HEK293T (cell line): ENCODE results near the gene CYP26C1.

Source experiments
- CTCF ChIA-PET: fragments of 350-600 bp; formaldehyde crosslinking; extraction: SDS; loops from one replicate; lab custom pipeline; 2021; ENCODE audit warnings: antibody characterized with exemption, inconsistent platforms; lab: Yijun Ruan, JAX
- POLR2A ChIA-PET: fragments of 350-600 bp; formaldehyde crosslinking; extraction: SDS; loops from one replicate; lab custom pipeline; 2020; ENCODE audit warnings: antibody characterized with exemption, inconsistent platforms; lab: Yijun Ruan, JAX
- DNase-seq: peaks from one replicate; pipeline ENCODE4 v3.0.0; 2012; ENCODE audit warnings: mixed read lengths; ENCODE audit errors: extremely low spot score
- ARNT ChIP-seq: fragments of 450-650 bp; IDR thresholded peaks from 2 replicates; pipeline ENCODE4 v1.6.1; 2017; ENCODE audit warnings: mild to moderate bottlenecking
- BHLHE40 ChIP-seq: fragments of 450-650 bp; IDR thresholded peaks from 2 replicates; pipeline ENCODE4 v1.6.1; 2016; ENCODE audit warnings: mild to moderate bottlenecking, moderate library complexity, borderline replicate concordance
- CTBP1 ChIP-seq: fragments of 450-650 bp; IDR thresholded peaks from 2 replicates; pipeline ENCODE4 v1.6.1; 2016; ENCODE audit warnings: borderline replicate concordance
- ELF4 ChIP-seq: fragments of 450-650 bp; IDR thresholded peaks from 2 replicates; pipeline ENCODE4 v1.6.1; 2017; ENCODE audit warnings: antibody characterized with exemption
- FOXA1 ChIP-seq: fragments of 450-650 bp; IDR thresholded peaks from 2 replicates; pipeline ENCODE4 v1.6.1; 2016; ENCODE audit warnings: mild to moderate bottlenecking
- FOXK2 ChIP-seq: fragments of 450-650 bp; IDR thresholded peaks from 2 replicates; pipeline ENCODE4 v1.6.1; 2016; ENCODE audit warnings: mild to moderate bottlenecking
- FOXM1 ChIP-seq: fragments of 450-650 bp; IDR thresholded peaks from 2 replicates; pipeline ENCODE4 v1.6.1; 2017; ENCODE audit warnings: mild to moderate bottlenecking, borderline replicate concordance
- HDGF ChIP-seq: fragments of 450-650 bp; IDR thresholded peaks from 2 replicates; pipeline ENCODE4 v1.6.1; 2017; ENCODE audit warnings: antibody characterized with exemption, borderline replicate concordance
- L3MBTL2 ChIP-seq: fragments of 450-650 bp; conservative IDR thresholded peaks from 2 replicates; pipeline ENCODE4 v1.6.1; 2016; ENCODE audit warnings: mild to moderate bottlenecking
- LEF1 ChIP-seq: fragments of 450-650 bp; IDR thresholded peaks from 2 replicates; pipeline ENCODE4 v1.6.1; 2017; ENCODE audit warnings: mild to moderate bottlenecking, borderline replicate concordance
- NFRKB ChIP-seq: fragments of 450-650 bp; IDR thresholded peaks from 2 replicates; pipeline ENCODE4 v1.6.1; 2016; ENCODE audit warnings: mild to moderate bottlenecking, moderate library complexity
- SP1 ChIP-seq: fragments of 450-650 bp; IDR thresholded peaks from 2 replicates; pipeline ENCODE4 v1.6.1; 2017
- SUZ12 ChIP-seq: fragments of 450-650 bp; IDR thresholded peaks from 2 replicates; pipeline ENCODE4 v1.6.1; 2016; ENCODE audit warnings: mild to moderate bottlenecking
- TARDBP ChIP-seq: fragments of 450-650 bp; IDR thresholded peaks from 2 replicates; pipeline ENCODE4 v1.6.1; 2016
- ZNF384 ChIP-seq: fragments of 450-650 bp; IDR thresholded peaks from 2 replicates; pipeline ENCODE4 v1.6.1; 2016
- TF ChIP-seq, protein P1 (sequence below): fragments of 450-650 bp; IDR thresholded peaks from 2 replicates; pipeline ENCODE4 v1.6.1; 2016

The CYP26C1 gene

DNA sequence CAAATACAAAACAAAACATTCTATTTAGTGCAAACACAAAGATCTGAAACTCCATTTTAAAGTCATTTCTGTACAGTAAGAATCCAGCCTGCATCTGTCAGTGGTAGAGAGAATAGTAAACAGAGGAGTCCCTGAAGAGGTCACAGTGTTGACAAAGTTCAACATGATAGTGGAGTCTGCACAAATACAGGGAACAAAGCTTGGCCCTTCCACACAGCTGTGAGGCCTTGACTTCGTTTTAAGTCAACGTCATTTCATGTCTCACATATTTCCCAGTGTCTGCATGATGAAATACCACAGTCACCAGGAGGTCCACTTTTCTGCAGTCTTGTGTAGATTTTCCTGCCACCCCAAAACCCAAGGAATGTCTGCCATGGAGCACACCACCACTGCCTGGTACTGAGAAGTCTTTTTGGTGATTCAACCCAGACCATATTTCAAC is 46.1 kb downstream of the CYP26C1 start:
- ChIA-PET POLR2A (interaction anchor here (0.7 kb wide), 1 partner anchor 269 kb away, joined by 4 read pairs; no protein-coding TSS in a partner anchor), CTCF (interaction anchor here (2.0 kb wide), 1 partner anchor 9 kb away, joined by 11 read pairs; no protein-coding TSS in a partner anchor)
- DNase-seq: no peak
- TF ChIP-seq HDGF (no peak), NFRKB (no peak), SUZ12 (no peak), LEF1 (no peak), SP1 (no peak), L3MBTL2 (no peak), BHLHE40 (no peak), TARDBP (no peak), ZNF384 (no peak), FOXM1 (no peak), FOXK2 (no peak), FOXA1 (no peak), ARNT (no peak), ELF4 (no peak), CTBP1 (no peak)
- TF ChIP-seq, protein P1, sequence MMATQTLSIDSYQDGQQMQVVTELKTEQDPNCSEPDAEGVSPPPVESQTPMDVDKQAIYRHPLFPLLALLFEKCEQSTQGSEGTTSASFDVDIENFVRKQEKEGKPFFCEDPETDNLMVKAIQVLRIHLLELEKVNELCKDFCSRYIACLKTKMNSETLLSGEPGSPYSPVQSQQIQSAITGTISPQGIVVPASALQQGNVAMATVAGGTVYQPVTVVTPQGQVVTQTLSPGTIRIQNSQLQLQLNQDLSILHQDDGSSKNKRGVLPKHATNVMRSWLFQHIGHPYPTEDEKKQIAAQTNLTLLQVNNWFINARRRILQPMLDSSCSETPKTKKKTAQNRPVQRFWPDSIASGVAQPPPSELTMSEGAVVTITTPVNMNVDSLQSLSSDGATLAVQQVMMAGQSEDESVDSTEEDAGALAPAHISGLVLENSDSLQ: no peak

DNA sequence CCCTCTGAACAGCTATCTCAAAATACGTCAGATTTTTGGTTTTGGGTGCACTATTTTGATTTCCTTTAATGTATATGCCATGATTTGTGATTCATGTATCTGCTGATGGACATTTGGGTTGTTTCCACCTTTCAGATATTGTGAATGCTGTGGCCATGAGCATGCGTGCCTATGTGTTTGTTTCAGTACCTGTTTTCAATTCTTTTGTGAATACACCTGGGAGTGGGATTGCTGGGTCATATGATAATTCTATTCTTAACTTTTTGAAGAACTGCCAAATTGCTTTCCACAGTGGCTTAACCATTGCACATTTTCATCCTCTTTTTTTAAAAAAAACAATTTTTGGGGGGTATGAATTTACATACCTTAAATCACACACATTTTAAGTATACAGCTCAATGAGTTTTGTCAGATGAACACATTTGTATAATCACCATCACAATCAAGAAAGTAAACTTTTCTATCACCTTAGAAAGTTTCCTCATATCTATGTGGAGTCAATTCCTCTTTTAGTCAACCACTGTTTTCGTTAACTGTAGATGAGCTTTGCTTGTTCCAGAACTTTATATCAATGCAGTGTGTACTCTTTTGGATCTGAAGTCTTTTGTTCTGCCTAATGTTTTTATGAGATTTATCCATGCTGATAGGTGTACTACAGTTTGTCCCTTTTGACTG is 50.0 kb downstream of the CYP26C1 start:
- ChIA-PET CTCF (no interaction called here), POLR2A (no interaction called here)
- TF ChIP-seq FOXA1 (no peak), ARNT (no peak), BHLHE40 (no peak), ELF4 (no peak), HDGF (no peak), NFRKB (no peak), CTBP1 (no peak), FOXM1 (no peak), SP1 (no peak), FOXK2 (no peak), ZNF384 (no peak), SUZ12 (no peak), L3MBTL2 (no peak), LEF1 (no peak)
- TF ChIP-seq, protein P1: no peak
- no peak for DNase-seq

DNA sequence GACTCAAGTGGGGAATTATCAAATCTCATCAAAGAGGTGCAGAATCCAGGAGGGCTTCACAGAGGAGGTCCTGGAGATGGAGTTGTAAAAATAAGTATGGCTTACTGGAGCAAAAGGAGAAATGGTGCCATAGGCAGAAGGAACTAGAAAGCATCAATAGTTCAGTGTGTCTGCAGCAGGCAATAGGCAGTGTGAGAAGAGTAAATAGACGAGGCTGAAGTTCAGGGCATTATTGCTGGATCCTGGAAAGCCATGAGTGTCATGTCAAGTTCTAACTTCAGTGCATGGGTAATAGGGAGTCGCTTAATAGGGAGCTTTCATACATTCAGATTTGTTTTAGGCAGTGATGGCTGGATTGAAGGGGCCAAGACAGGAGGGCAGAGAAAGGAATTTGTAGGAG is 52.4 kb downstream of the CYP26C1 start:
- no peak for TF ChIP-seq SUZ12
- TF ChIP-seq TARDBP: no peak
- TF ChIP-seq L3MBTL2: no peak
- TF ChIP-seq BHLHE40: no peak
- TF ChIP-seq NFRKB: no peak
- TF ChIP-seq, protein P1: no peak
- TF ChIP-seq FOXA1: no peak
- no peak for TF ChIP-seq LEF1
- no peak for TF ChIP-seq ZNF384
- TF ChIP-seq SP1: no peak
- no peak for TF ChIP-seq ELF4
- TF ChIP-seq CTBP1: no peak
- no peak for TF ChIP-seq HDGF
- TF ChIP-seq ARNT: no peak
- CTCF ChIA-PET: no interaction called here
- POLR2A ChIA-PET: no interaction called here
- no peak for DNase-seq

DNA sequence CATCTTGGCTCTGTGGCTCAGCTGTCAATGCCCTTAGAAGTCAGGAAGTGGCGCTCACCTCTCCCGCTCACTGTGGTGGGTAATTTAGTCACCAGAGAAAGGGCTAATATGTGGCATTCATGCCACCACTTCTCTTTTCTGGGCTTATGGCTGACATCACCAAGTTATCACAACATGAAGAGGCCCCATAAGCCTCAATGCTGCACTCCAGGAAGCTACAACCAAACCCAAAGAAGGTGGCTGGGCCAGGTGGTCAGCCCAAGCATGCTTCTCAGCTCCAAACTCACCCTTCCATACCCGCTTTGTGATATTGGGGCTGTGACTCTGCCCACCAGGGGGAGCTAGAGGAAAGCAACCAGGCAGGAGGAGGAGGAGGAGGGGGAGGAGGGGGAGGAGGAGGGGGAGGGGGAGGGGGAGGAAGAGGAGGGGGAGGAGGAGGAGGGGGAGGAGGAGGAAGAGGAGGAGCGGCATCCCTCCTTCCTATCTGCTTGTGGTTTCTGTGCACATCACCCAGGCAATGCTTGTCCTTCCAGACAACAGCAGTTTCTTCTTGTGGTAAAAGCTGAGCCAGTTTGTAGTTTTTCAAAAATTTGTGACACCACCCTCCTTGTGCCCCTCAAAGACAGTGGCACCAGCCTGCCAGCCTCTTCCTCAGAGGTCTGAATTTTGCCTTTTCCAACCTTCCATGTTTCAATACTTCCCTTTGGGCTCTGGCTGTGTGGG is 55.2 kb downstream of the CYP26C1 start:
- POLR2A ChIA-PET: no interaction called here
- TF ChIP-seq HDGF (no peak), FOXK2 (no peak), BHLHE40 (no peak), CTBP1 (no peak), FOXA1 (no peak), NFRKB (no peak), L3MBTL2 (no peak), SUZ12 (no peak), FOXM1 (no peak), SP1 (no peak), TARDBP (no peak), ELF4 (no peak)
- TF ChIP-seq, protein P1: no peak
- peak; percentile 81 for DNase-seq
- CTCF ChIA-PET: interaction anchor here (0.5 to 2.2 kb wide), 16 partner anchors 9 to 590 kb away, joined by 3 to 11 read pairs (median 4); no protein-coding TSS in a partner anchor
